ENCODE data around the gene CASQ1.

GRCh38 chr1:160214481-160215140, 24.2 kb downstream of the CASQ1 start:
- TF ChIP-seq SUZ12 (IDR thresholded peaks at IDR 0.05; ENCODE audit: extremely low read depth, insufficient read depth, insufficient read length) (no peak), ZNF274 (IDR thresholded peaks at IDR 0.05; ENCODE audit: low read depth, low read length) (no peak)

Data from NT2/D1 (cell line).